HG02885 (cell line): ENCODE data around the gene CYP2C9.
"Not testable (repeated sequence)": the region's sequence is repeated elsewhere in the genome, so short reads cannot be mapped to it uniquely, and the experiment has no call there.

ENCODE experiments used
- ATAC-seq: cut with Tn5 transposase; IDR thresholded peaks from one replicate; pipeline ENCODE4 v1.9.1; 2021; ENCODE audit warnings: mild to moderate bottlenecking; ENCODE audit not compliant: unreplicated experiment, poor library complexity

The CYP2C9 gene

DNA sequence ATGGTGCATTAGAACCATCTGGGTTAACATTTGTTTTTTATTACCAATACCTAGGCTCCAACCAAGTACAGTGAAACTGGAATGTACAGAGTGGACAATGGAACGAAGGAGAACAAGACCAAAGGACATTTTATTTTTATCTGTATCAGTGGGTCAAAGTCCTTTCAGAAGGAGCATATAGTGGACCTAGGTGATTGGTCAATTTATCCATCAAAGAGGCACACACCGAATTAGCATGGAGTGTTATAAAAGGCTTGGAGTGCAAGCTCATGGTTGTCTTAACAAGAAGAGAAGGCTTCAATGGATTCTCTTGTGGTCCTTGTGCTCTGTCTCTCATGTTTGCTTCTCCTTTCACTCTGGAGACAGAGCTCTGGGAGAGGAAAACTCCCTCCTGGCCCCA, at the start of gene CYP2C9:
CYP2C9 (plus strand) TSS at position 276 of the 400 bp plus-strand sequence; CDS start at position 301, 25 bp downstream.
- ATAC-seq = no peak

DNA sequence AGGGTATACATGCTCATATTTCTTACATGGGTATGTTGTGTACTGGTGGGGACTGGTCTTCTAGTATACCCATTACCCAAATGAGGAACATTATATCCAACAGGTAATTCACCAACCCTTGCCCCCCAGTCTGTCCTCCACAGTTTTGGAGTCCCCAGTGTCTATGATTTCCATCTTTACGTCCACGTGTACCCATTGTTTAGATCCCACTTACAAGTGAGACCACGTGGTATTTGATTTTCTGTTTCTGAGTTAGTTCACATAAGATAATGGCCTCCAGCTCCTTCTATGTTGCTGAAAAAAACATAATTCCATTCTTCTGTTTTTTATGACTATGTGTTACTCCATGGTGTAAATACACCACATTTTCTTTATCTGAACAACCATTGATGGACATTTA, 49.3 kb upstream of the CYP2C9 start:
- ATAC-seq = no peak

DNA sequence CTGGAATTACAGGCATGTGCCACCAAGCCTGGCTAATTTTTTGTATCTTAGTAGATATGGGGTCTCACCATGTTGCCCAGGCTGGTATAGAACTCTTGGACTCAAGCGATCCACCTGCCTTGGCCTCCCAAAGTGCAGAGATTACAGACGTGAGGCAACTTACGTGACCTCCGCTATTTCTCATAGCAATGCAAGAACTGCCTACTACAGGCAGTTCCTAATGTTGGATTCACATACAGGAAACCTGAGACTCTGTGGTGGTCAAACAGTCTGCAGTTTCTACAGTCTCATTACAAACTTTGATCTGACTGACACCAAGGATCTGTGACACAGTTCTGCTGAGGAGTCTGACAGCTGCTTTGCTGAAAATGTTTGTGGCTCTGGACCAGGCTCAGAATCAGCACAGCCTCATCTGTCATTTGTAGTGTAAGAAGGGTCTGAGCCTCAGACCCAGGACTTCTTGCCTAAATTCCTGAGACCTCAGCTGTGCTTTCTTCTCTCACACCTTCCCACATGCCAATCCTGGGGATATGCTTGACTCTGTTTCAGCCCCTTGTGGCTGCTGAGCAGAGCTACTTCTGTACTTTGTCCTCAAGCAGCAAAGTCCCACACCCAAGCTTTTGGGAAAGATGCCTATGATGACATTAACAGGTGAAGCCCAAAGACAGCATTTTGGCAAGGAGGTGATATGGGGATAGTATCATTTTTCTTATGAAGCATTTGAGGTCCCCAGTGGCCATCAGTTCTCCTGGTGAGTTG, 48.0 kb upstream of the CYP2C9 start:
- no peak for ATAC-seq

DNA sequence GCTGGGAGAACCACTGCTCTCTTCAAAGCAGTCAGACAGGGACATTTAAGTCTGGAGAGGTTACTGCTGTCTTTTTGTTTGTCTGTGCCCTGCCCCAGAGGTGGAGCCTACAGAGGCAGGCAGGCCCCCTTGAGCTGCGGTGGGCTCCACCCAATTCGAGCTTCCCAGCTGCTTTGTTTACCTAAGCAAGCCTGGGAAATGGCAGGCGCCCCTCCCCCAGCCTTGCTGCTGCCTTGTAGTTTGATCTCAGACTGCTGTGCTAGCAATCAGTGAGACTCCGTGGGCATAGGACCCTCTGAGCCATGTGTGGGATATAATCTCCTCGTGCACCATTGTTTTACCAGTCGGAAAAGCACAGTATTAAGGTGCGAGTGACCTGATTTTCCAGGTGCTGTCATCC, 40.0 kb upstream of the CYP2C9 start:
- ATAC-seq = not testable (repeated sequence)

DNA sequence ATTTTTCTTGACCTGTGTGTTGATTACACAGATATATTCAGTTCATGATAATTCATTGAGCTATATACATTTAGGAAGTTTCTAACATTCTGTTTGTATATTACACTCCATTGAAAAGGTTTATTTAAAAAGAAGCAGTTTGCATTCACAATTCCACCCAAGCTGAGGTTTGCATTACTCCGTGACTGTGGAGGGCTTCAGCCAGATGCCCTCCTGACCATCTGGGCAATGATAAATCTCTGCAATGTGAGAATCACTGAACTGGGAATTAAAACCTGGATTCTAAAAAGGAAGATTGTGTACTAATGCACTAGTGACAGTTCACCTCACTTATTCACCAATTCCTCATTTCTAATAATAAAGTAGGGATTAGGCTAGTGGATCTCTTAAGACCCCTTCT, 36.4 kb upstream of the CYP2C9 start:
- ATAC-seq = no peak

DNA sequence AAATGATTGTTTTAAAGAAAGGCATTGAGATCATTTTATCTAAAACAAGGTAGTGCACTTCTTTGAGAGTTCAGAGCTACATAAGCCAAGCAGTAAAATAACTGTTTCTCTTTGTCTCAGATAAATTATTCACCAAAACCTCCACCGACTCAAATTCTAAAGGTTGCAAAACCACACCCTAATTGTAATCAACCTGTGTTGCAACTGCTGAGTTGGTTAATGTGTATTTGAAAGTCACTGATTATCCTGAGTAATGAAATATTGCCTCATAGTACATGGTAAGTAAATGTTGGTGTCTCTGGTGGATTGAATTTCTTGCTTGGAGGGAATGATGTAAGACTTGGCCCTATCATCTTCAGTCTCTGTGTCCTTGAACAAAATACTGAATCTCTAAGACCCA, 35.9 kb upstream of the CYP2C9 start:
- no peak for ATAC-seq

DNA sequence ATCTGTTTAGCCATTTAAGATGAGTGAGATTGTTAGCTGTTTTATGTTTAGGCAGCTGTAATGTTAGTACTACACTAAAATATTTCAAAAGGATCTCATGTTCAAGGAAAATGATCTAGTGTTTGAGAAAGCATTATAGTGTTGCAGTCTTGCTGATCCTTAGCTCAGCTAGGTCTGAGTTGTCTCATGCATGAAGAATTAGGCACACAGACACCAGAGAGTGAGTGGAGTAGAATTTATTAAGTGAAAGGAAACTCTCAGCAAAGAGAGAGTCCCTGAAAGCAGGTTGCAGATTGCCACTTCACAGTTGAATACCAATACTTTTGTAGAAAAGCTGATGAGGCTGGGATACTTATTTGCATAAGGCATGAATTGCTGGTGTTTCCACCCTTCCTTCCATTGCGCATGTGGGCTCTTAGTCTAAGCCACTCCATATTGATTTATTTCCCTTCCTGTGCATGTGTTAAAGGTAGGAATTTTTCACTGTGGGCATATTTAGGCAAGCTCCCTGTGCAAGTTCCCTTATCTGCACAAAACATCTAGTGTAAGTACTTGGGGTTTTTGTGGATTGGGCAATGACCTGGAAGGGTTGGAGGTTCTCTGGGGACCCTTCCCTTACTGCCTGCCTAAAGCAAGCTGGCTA, 33.8 kb upstream of the CYP2C9 start:
- ATAC-seq = not testable (repeated sequence)

DNA sequence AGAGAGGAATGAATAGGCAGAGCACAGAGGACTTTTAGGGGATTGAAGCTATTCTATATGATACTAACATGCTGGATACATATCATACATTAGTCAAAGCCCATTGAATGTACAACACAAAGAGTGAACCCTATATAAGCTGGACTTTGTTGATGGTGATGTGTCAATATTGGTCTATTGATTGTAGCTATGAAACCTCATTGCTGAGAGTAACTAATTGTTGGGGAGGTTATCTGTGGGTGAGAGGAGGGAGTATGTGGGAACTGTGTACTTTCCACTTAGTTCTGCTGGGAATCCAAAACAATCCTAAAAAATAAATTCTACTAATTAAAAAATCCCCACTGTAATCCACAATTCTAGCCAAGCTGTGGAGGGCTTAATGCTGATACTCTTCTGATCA, 22.0 kb upstream of the CYP2C9 start:
- ATAC-seq = no peak

DNA sequence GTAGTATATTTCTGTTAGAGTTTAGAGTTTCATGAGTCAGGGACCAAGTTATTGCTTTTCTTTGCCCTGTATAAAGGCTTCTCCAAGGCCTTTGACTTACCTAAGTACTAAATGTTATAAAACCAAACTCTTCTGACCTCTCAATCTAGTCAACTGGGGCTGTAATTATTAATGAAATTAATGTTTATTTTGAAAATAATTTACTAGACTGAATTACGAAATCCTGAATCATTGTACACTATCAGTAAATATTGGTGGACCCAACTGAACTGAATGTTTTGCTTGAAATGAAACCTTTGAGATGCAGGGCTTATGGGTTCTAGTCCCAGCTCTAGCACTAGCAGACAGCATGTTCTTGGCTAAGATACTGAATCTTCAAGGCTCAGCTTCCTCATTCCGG, 1.7 kb upstream of the CYP2C9 start:
- ATAC-seq = no peak

DNA sequence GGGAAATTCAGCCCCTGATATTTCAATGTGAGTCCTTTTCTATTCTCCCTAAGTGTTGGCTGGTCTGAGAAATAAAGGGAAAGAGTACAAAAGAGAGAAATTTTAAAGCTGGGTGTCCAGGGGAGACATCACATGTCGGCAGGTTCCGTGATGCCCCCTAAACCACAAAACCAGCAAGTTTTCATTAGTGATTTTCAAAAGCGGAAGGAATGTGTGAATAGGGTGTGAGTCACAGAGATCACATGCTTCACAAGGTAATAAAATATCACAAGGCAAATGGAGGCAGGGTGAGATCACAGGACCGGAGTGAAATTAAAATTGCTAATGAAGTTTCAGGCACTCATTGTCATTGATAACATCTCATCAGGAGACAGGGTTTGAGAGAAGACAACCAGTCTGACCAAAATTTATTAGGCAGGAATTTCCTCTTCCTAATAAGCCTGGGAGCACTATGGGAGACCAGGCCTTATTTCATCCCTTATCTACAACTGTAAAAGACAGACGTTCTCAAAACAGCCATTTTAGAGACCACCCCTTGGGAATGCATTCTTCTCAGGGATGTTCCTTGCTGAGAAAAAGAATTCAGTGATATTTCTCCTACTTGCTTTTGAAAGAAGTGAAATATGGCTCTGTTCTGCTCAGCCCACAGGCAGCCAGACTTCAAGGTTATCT, 5.1 kb downstream of the CYP2C9 start:
- not testable (repeated sequence) for ATAC-seq

DNA sequence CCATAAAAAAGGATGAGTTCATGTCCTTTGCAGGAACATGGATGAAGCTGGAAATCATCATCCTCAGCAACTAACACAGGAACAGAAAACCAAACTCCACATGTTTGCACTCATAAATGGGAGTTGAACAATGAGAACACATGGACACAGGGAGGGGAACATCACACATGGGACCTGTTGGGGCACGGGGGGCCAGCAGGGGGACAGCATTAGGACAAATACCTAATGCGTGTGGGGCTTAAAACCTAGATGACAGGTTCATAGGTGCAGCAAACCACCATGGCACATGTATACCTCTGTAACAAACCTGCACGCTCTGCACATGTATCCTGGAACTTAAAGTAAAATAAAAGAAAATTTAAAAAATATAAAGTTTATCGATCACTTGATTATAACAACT, 7.7 kb downstream of the CYP2C9 start:
- ATAC-seq = not testable (repeated sequence)

DNA sequence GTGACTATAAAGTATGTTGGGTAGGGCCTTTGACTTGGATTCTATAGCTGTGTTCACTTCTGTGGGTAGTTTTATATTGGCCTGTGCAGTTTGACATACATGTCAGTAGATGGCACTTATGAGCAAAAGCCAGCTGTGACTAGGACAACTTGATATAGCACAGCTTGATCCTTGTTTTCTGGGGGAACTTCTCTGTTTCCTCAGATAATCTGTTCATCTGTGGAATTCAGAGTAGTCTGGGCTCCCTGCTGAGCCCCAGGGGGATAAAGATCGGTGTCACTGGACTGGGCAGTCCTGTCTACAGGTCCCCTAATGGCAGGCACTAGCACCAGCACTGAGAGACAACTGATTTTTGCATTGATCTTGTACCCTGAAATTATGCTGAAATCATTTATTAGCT, 25.4 kb downstream of the CYP2C9 start:
- peak; percentile 80 for ATAC-seq

DNA sequence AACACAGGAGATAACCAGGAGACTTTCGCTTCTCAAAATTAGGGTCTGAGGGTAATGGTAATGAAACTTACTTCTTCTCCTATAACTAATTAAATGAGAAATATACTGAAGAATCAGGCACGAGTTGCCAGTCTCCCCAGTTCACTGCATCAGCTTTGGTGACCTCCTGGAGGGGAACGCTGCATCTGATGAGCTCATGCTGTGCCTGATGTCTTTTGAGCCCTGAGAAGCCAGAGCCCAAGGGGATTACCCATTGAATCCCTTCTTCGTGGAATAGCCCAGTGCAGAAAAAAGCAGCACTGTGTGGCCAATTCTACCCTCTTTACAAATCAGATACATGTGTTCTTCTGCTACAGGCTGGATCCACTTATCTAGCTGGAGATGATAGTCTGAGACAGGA, 45.1 kb downstream of the CYP2C9 start:
- no peak for ATAC-seq

DNA sequence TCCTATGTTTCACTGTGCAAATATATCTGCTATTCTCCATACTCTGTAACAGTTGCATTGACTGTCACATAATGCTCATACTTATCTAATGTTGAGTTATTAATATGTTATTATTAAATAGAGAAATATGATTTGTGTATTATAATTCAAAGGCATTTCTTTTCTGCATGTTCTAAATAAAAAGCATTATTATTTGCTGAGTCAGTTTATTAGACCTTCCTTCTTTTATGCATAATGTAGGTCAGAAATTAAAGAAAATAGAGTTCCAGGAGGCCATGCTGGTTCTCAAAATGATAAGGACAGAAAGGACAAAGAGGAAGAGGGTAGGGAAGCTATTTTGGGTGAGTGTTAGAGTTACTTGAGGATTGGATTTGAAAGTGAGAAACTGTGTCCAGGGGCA, 50.7 kb downstream of the CYP2C9 start:
- no peak for ATAC-seq

DNA sequence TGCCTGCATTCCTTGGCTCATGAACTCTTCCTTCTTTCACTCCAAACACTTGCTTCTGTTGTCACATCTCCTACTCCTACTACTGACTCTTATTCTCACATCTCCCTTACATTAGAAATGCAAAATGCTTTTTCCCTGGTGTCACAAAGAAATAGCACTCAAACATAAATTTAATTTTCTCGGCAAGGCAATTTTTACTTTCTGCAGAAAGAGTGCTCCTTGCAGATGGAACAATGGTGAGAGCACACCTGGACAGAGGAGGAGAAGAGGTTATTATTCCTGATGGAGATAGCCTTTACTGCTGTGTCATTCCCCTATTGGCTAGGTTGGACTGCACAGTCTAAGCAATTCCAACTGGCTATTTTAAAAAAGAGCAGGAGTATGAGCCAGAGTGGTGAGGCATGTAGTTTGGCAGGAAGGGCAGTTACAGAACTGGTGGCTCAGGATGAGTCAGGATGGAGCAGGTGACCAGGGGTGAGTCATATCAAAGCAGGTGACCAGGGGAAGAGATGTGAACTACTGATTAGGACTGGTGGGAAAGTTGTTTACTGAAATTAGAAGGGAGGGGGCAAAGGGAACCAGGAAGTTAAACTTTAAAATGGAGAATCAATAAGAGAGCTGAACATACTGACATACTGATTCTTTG, 52.9 kb downstream of the CYP2C9 start:
- no peak for ATAC-seq

DNA sequence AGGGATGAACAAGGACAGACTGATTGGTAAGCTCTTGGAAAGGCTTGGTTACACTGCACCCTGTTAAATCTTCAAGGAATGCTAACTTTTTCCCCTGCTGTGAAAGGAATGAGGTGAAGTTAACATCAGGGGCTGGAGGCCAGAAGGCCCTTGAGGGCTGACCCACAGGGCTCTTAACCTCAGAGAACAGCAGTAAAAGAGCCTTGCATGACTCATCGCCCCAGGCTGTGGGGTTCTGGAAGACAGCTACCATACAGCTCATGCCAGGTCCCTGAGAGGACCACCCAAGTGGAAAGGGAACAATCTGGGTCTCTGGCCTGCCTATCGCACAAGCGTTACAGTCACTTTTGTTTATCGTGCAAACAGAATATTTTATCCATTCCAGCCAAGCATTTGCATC, 54.4 kb downstream of the CYP2C9 start:
- no peak for ATAC-seq

DNA sequence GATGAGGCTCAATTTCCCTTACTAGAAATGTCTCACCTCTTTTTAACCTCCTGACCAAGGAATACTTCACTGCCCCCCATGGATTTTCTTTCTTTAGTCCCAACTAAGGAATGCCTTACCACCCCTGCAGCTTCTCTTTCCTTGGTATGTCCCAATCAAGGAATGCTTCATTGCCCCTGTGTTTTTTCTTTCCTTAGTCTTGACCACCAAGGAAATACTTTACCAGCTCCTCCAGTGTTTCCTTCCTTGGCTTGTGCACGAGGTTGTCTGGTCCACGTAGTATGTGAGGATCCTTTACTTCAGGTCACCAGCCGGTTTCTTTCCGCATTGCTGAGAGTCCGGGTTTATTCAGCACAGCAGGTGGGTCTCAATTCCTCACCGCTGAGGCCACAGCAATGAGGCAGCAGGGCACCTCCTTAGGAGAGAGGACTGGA, 59.3 kb downstream of the CYP2C9 start:
- no peak for ATAC-seq

DNA sequence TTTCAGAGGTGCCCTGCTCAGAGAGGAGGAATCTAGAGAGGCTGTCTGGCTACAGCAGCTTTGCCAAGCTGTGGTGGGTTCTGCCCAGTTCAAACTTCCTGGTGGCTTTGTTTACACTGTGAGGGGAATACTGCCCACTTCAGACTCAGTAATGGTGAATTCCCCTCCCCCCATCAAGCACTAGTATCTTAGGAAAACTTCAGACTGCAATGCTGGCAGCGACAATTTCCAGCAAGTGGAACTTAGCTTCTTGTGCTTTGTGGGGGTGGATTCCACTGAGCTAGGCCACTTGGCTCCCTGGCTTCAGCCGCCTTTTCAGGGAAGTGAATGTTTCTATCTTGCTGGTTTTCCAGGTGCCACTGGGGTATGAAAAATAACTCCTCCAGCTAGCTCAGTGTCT, 88.0 kb downstream of the CYP2C9 start:
- no peak for ATAC-seq

DNA sequence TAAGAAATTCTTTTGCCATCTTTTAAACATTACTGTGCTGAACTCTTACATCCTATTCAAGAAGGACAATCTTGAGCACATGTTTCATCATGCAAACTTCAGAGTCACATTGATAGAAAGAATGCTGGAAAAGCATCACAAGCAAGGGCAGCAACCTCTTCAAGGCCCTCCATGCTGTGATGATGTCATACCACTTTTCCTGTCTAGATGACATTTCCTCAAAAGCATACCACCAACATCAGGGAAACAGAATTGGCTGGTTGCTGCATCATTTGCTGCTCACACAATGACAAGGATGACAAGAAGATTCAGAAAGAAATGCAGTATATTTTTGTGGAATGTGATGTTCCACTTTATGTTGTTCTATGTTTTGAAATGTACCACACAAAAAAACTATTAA, 93.2 kb downstream of the CYP2C9 start:
- ATAC-seq = no peak

DNA sequence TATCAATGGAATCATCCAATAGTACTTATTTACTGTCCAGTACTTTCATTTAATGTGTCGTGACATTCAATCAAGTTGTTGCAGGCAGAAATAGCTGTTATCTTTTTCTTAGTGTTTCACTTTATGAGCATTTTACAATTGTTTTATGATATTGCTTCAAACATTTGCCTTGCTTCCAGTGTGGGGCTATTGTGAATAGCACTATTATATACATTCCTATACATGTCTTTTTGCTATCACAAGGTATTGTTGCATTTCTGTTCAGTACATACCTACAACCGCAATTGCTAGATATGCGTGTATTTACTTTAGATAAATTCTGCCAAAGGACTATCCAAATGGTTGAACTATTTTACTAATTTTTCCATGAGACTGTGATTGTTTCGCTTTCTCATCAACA, 95.9 kb downstream of the CYP2C9 start:
- ATAC-seq = no peak
